A204.1 (cell line): ENCODE results near the gene TBC1D8B.

Source experiments
- FAIRE-seq: peaks from 2 replicates; lab custom pipeline; 2012; peaks lifted over from hg19 to GRCh38; lab: Jason Lieb, UNC

TBC1D8B gene

GRCh38 chrX:106898462-106898861 is 96.0 kb downstream of the TBC1D8B start:
- FAIRE-seq, result peak; percentile 49

- FAIRE-seq, result no peak
These were observed 96.8 kb downstream of the TBC1D8B start for GRCh38 chrX:106899276-106899675.

GRCh38 chrX:106899841-106900240 is 97.4 kb downstream of the TBC1D8B start:
- FAIRE-seq, result no peak

GRCh38 chrX:106901341-106901740 is 98.9 kb downstream of the TBC1D8B start:
- FAIRE-seq, result no peak

- FAIRE-seq, result no peak
These were observed 99.3 kb downstream of the TBC1D8B start for GRCh38 chrX:106901781-106902219.

GRCh38 chrX:106902684-106903083 is 100.2 kb downstream of the TBC1D8B start:
- no peak for FAIRE-seq

GRCh38 chrX:106903291-106903824 is 100.9 kb downstream of the TBC1D8B start, which contains the start of gene RIPPLY1:
RIPPLY1 (minus strand) TSS chrX:106903341; CDS start chrX:106903287, 54 bp downstream.
- FAIRE-seq, result no peak

GRCh38 chrX:106903856-106904528 is 101.5 kb downstream of the TBC1D8B start:
- no peak for FAIRE-seq

- no peak for FAIRE-seq
These were observed 102.7 kb downstream of the TBC1D8B start for GRCh38 chrX:106905064-106905708.

- no peak for FAIRE-seq
These were observed 103.9 kb downstream of the TBC1D8B start for GRCh38 chrX:106906361-106906760.

- FAIRE-seq, result no peak
These were observed 110.4 kb downstream of the TBC1D8B start for GRCh38 chrX:106912864-106913263.

GRCh38 chrX:106917830-106918500 is 115.5 kb downstream of the TBC1D8B start:
- FAIRE-seq, result no peak

- FAIRE-seq, result no peak
These were observed 117.5 kb downstream of the TBC1D8B start, which contains the start of gene CLDN2 for GRCh38 chrX:106919932-106920452. CLDN2 (plus strand) TSS chrX:106920402; CDS start chrX:106928229, 7,827 bp downstream.

- FAIRE-seq, result no peak
These were observed 119.2 kb downstream of the TBC1D8B start for GRCh38 chrX:106921637-106922036.
